Brain pericyte (primary cell): ENCODE data around the gene CALU.

Experiments
- DNase-seq: peaks from one replicate; pipeline ENCODE4 v3.0.0-alpha.2; 2012; ENCODE audit warnings: low read depth, low spot score

Gene CALU

GRCh38 chr7:128747327-128748079, 8.3 kb downstream of the CALU start:
- no peak for DNase-seq

- no peak for DNase-seq
Measured at GRCh38 chr7:128752251-128752650, 13.1 kb downstream of the CALU start.

GRCh38 chr7:128755075-128755818, 16.1 kb downstream of the CALU start:
- DNase-seq: no peak

- DNase-seq: no peak
Measured at GRCh38 chr7:128755819-128756476, 16.8 kb downstream of the CALU start.

GRCh38 chr7:128757203-128757602, 18.0 kb downstream of the CALU start:
- DNase-seq: no peak

- DNase-seq: no peak
Measured at GRCh38 chr7:128758553-128758952, 19.4 kb downstream of the CALU start.

- DNase-seq: no peak
Measured at GRCh38 chr7:128759242-128759641, 20.1 kb downstream of the CALU start.

- no peak for DNase-seq
Measured at GRCh38 chr7:128763541-128763940, 24.4 kb downstream of the CALU start.

- DNase-seq: no peak
Measured at GRCh38 chr7:128767475-128768110, 28.4 kb downstream of the CALU start.

- DNase-seq: no peak
Measured at GRCh38 chr7:128770233-128770632, 31.1 kb downstream of the CALU start.

- DNase-seq: no peak
Measured at GRCh38 chr7:128773604-128774003, 34.4 kb downstream of the CALU start.

GRCh38 chr7:128774029-128774689, 35.0 kb downstream of the CALU start:
- no peak for DNase-seq

- DNase-seq: no peak
Measured at GRCh38 chr7:128774921-128775320, 35.8 kb downstream of the CALU start.

- DNase-seq: no peak
Measured at GRCh38 chr7:128775744-128776474, 36.8 kb downstream of the CALU start, which contains the start of gene OPN1SW. OPN1SW (minus strand) TSS chr7:128775794; CDS start chr7:128775781, 13 bp downstream.

- no peak for DNase-seq
Measured at GRCh38 chr7:128777156-128778123, 38.3 kb downstream of the CALU start.

- no peak for DNase-seq
Measured at GRCh38 chr7:128778946-128779345, 39.8 kb downstream of the CALU start.

GRCh38 chr7:128781126-128781525, 42.0 kb downstream of the CALU start:
- no peak for DNase-seq

- DNase-seq: no peak
Measured at GRCh38 chr7:128781851-128782250, 42.7 kb downstream of the CALU start.

GRCh38 chr7:128783143-128783861, 44.1 kb downstream of the CALU start:
- DNase-seq: peak; percentile 46
